MCF 10A (cell line): ENCODE results near the gene C20orf204. TPM values are rescaled to one million over a fixed set of nuclear protein-coding genes. Genes with fewer than 3 reads are reported as not detected.
A peak's percentile ranks its signal among the peaks of the same experiment; 100 is the strongest.

Experiments
- BruUV-seq: library from RNA; stranded (reverse); fragments of 400-500 nt; replicated peaks from 2 replicates; lab custom pipeline; 2021; lab: Mats Ljungman, UMichigan
- CTCF ChIA-PET: fragments of 300-600 bp; sonication (Branson Sonifier 250); formaldehyde crosslinking; extraction: SDS; loops from one replicate; lab custom pipeline; 2021; ENCODE audit warnings: antibody characterized with exemption, inconsistent platforms; lab: Yijun Ruan, JAX
- POLR2A ChIA-PET: fragments of 300-600, 350-650 bp; sonication (Branson Sonifier 250); formaldehyde crosslinking; extraction: SDS; loops from one replicate; lab custom pipeline; 2020; ENCODE audit warnings: antibody characterized with exemption, inconsistent platforms; lab: Yijun Ruan, JAX
- DNase-seq: peaks from one replicate; pipeline ENCODE4 v3.0.0-alpha.2; 2018; ENCODE audit not compliant: unreplicated experiment
- H3K27ac Mint-ChIP-seq: one replicate; pipeline ENCODE4 v1.8.0; 2022; ENCODE audit warnings: mild to moderate bottlenecking, low read depth, mixed read lengths; ENCODE audit not compliant: unreplicated experiment
- H3K27me3 Mint-ChIP-seq: one replicate; pipeline ENCODE4 v1.8.0; 2022; ENCODE audit warnings: mixed read lengths; ENCODE audit not compliant: insufficient read depth, unreplicated experiment
- H3K36me3 Mint-ChIP-seq: one replicate; pipeline ENCODE4 v1.8.0; 2022; ENCODE audit warnings: mild to moderate bottlenecking, moderate library complexity, mixed read lengths; ENCODE audit not compliant: insufficient read depth, unreplicated experiment
- H3K4me1 Mint-ChIP-seq: one replicate; pipeline ENCODE4 v1.8.0; 2022; ENCODE audit warnings: mixed read lengths; ENCODE audit not compliant: insufficient read depth, unreplicated experiment
- H3K4me3 Mint-ChIP-seq: one replicate; pipeline ENCODE4 v1.8.0; 2022; ENCODE audit warnings: mild to moderate bottlenecking, moderate library complexity, mixed read lengths; ENCODE audit not compliant: unreplicated experiment
- H3K9me3 Mint-ChIP-seq: one replicate; pipeline ENCODE4 v1.8.0; 2022; ENCODE audit warnings: mixed read lengths; ENCODE audit not compliant: unreplicated experiment
- CTCF ChIP-seq: fragments of 200-600 bp; IDR thresholded peaks from one replicate; pipeline ENCODE4 v1.8.0; 2022; ENCODE audit warnings: antibody characterized with exemption, mild to moderate bottlenecking; ENCODE audit not compliant: unreplicated experiment
- intact Hi-C: fragments of 100-400 bp; cut with micrococcal nuclease; formaldehyde crosslinking; loops from 2 replicates; pipeline ENCODE4 v1.14.1; 2022
- total RNA-seq: library from RNA; stranded (reverse); gene quantifications from 2 replicates; pipeline ENCODE4 v1.2.3, GENCODE V29; 2022

C20orf204 gene
- total RNA-seq, 1 experiment from 2014 or later, result 1.1 TPM

- Mint-ChIP-seq H3K36me3 (no peaks in the 10 kb centered on the region), H3K4me3 (peak within 1 kb of the TSS; percentile 88), H3K27me3 (no peaks in the 10 kb centered on the region), H3K27ac (peak within 1 kb of the TSS; percentile 89), H3K9me3 (no peaks in the 10 kb centered on the region), H3K4me1 (peaks cover 41% of the 10 kb centered on the region)
- BruUV-seq, result no TSS peak
- intact Hi-C loops, result loop anchor here (5.0 kb wide), 1 partner anchor 80 kb away; the partner anchor contains the start of gene PRPF6
- CTCF ChIA-PET, result interaction anchor here (1.1 to 13.7 kb wide), 3 partner anchors 7 to 82 kb away, joined by 7 to 284 read pairs (median 11); partner anchors contain the start of genes C20orf204 and PRPF6
- no peak for TF ChIP-seq CTCF
- DNase-seq, result peak; percentile 95
- POLR2A ChIA-PET, result interaction anchor here (0.6 to 3.1 kb wide), 23 partner anchors 9 to 405 kb away, joined by 3 to 34 read pairs (median 6); partner anchors contain the start of genes ARFRP1, OPRL1, PCMTD2 and PRPF6
Observed at GRCh38 chr20:64062596-64063388, 26.8 kb downstream of the C20orf204 start, which contains the start of gene TCEA2. Gene TCEA2 (plus strand): TSS chr20:64063198. CDS start chr20:64063313, 115 bp downstream.

- BruUV-seq, result TSS peak; percentile 81
- H3K4me1 Mint-ChIP-seq, result peaks cover 36% of the 10 kb centered on the region
- no peaks in the 10 kb centered on the region for H3K36me3 Mint-ChIP-seq
- H3K4me3 Mint-ChIP-seq, result peak overlapping the region; percentile 88
- TF ChIP-seq CTCF, result no peak
- H3K27me3 Mint-ChIP-seq, result no peaks in the 10 kb centered on the region
- intact Hi-C loops, result loop anchor here (5.0 kb wide), 1 partner anchor 81 kb away; the partner anchor contains the start of gene PRPF6
- ChIA-PET POLR2A (interaction anchor here (0.6 to 3.1 kb wide), 26 partner anchors 9 to 542 kb away, joined by 3 to 34 read pairs (median 5); partner anchors contain the start of genes PCMTD2, PRPF6, RGS19 and RTEL1), CTCF (interaction anchor here (1.6 to 13.7 kb wide), 4 partner anchors 18 to 82 kb away, joined by 6 to 284 read pairs (median 12); partner anchors contain the start of genes C20orf204 and PRPF6)
- H3K27ac Mint-ChIP-seq, result peak overlapping the region; percentile 68
- H3K9me3 Mint-ChIP-seq, result no peaks in the 10 kb centered on the region
- DNase-seq, result no peak
Observed at GRCh38 chr20:64063389-64064144, 27.6 kb downstream of the C20orf204 start.

- TF ChIP-seq CTCF, result no peak
- no peaks in the 10 kb centered on the region for H3K27me3 Mint-ChIP-seq
- no peaks in the 10 kb centered on the region for H3K9me3 Mint-ChIP-seq
- H3K36me3 Mint-ChIP-seq, result no peaks in the 10 kb centered on the region
- peak overlapping the region; percentile 88 for H3K4me3 Mint-ChIP-seq
- peaks cover 36% of the 10 kb centered on the region for H3K4me1 Mint-ChIP-seq
- H3K27ac Mint-ChIP-seq, result peak overlapping the region; percentile 68
- intact Hi-C loops, result loop anchor here (5.0 kb wide), 1 partner anchor 82 kb away; the partner anchor contains the start of gene PRPF6
- CTCF ChIA-PET, result interaction anchor here (0.7 to 1.9 kb wide), 4 partner anchors 18 to 57 kb away, joined by 3 to 14 read pairs (median 5); no protein-coding TSS in a partner anchor
- DNase-seq, result peak; percentile 72
- POLR2A ChIA-PET, result interaction anchor here (0.7 to 2.0 kb wide), 11 partner anchors 12 to 543 kb away, joined by 3 to 11 read pairs (median 3); partner anchors contain the start of genes OPRL1, PRPF6, RGS19 and SAMD10
- BruUV-seq, result no TSS peak
Observed at GRCh38 chr20:64064145-64064698, 28.2 kb downstream of the C20orf204 start.
